Neural cell (in vitro differentiated cells): Measurements from ENCODE around the gene PEX3. TPM values are rescaled to one million over a fixed set of nuclear protein-coding genes. Genes with fewer than 3 reads are reported as not detected.

Experiments
- H2AFZ ChIP-seq: fragments of 200-600, 300-800 bp; sonication (generic), shearing (Covaris generic); 2 replicates; pipeline ENCODE4 v1.6.0; 2014; ENCODE audit warnings: low read depth, mild to moderate bottlenecking, antibody characterized with exemption, low read length, moderate library complexity
- H3F3A ChIP-seq: fragments of 200-600 bp; shearing (Covaris generic); 2 replicates; pipeline ENCODE4 v1.6.1; 2016; ENCODE audit warnings: mild to moderate bottlenecking, moderate library complexity, mixed read lengths, antibody characterized with exemption, low read length; ENCODE audit not compliant: insufficient read depth, poor library complexity, severe bottlenecking
- H3K27ac ChIP-seq: fragments of 200-600, 300-800 bp; sonication (generic), shearing (Covaris generic); 2 replicates; pipeline ENCODE4 v1.5.1; 2014; ENCODE audit warnings: mild to moderate bottlenecking, low read length, moderate library complexity
- H3K27me3 ChIP-seq: fragments of 300-800, 200-600 bp; sonication (generic), shearing (Covaris generic); 2 replicates; pipeline ENCODE4 v1.6.0; 2014; ENCODE audit warnings: mild to moderate bottlenecking, low read depth, low read length, moderate library complexity; ENCODE audit not compliant: insufficient read depth
- H3K36me3 ChIP-seq: fragments of 300-800, 200-600 bp; sonication (generic), shearing (Covaris generic); 2 replicates; pipeline ENCODE4 v1.5.1; 2014; ENCODE audit warnings: mild to moderate bottlenecking, antibody characterized with exemption, low read length, moderate library complexity; ENCODE audit not compliant: insufficient read depth
- H3K4me2 ChIP-seq: fragments of 300-800, 200-600 bp; sonication (generic), shearing (Covaris generic); 2 replicates; pipeline ENCODE4 v1.6.0; 2014; ENCODE audit warnings: mild to moderate bottlenecking, low read length
- H3K4me3 ChIP-seq: fragments of 300-800, 200-600 bp; sonication (generic), shearing (Covaris generic); 2 replicates; pipeline ENCODE4 v1.5.1; 2014; ENCODE audit warnings: mild to moderate bottlenecking, low read length, moderate library complexity
- H3K79me2 ChIP-seq: fragments of 200-600 bp; shearing (Covaris generic); replicated peaks from 2 replicates; pipeline ENCODE4 v1.6.0; 2014; ENCODE audit warnings: mild to moderate bottlenecking, low read length, moderate library complexity; ENCODE audit not compliant: insufficient read depth
- H3K9ac ChIP-seq: fragments of 300-800, 200-600 bp; sonication (generic), shearing (Covaris generic); 2 replicates; pipeline ENCODE4 v1.6.1; 2016; ENCODE audit warnings: mild to moderate bottlenecking, low read length, mixed read lengths
- H3K9me2 ChIP-seq: fragments of 200-600 bp; shearing (Covaris generic); 2 replicates; pipeline ENCODE4 v1.6.1; 2016; ENCODE audit warnings: mild to moderate bottlenecking, low read length, mixed read lengths; ENCODE audit not compliant: insufficient read depth
- H3K9me3 ChIP-seq: fragments of 200-600, 300-800 bp; sonication (generic), shearing (Covaris generic); 2 replicates; pipeline ENCODE4 v1.6.1; 2016; ENCODE audit warnings: mild to moderate bottlenecking, mixed run types, low read length, moderate library complexity, mixed read lengths
- H4K20me1 ChIP-seq: fragments of 200-600 bp; shearing (Covaris generic); 2 replicates; pipeline ENCODE4 v1.6.1; 2016; ENCODE audit warnings: mild to moderate bottlenecking, mixed run types; ENCODE audit not compliant: insufficient read depth
- CTCF ChIP-seq: fragments of 450-650 bp; IDR thresholded peaks from 2 replicates; pipeline ENCODE4 v1.5.1; 2014; ENCODE audit warnings: antibody characterized with exemption, mild to moderate bottlenecking, moderate library complexity; ENCODE audit not compliant: poor library complexity, severe bottlenecking
- EP300 ChIP-seq: fragments of 450-650 bp; conservative IDR thresholded peaks from 2 replicates; pipeline ENCODE4 v1.6.1; 2014; ENCODE audit warnings: antibody characterized with exemption, mild to moderate bottlenecking, moderate library complexity; ENCODE audit not compliant: poor library complexity, severe bottlenecking
- EZH2 ChIP-seq: fragments of 200-600, 300-800 bp; shearing (Covaris generic), sonication (generic); IDR thresholded peaks from 2 replicates; pipeline ENCODE4 v1.6.1; 2014; ENCODE audit warnings: antibody characterized with exemption, low read length, borderline replicate concordance, mild to moderate bottlenecking; ENCODE audit not compliant: insufficient read depth, poor library complexity, severe bottlenecking
- MXI1 ChIP-seq: fragments of 450-650 bp; conservative IDR thresholded peaks from 2 replicates; pipeline ENCODE4 v1.6.1; 2014; ENCODE audit warnings: antibody characterized with exemption, mild to moderate bottlenecking; ENCODE audit not compliant: poor library complexity, severe bottlenecking
- POLR2AphosphoS5 ChIP-seq: IDR thresholded peaks from 2 replicates; pipeline ENCODE4 v1.6.1; 2012
- RAD21 ChIP-seq: fragments of 450-650 bp; conservative IDR thresholded peaks from 2 replicates; pipeline ENCODE4 v1.6.1; 2014; ENCODE audit warnings: antibody characterized with exemption, mild to moderate bottlenecking, moderate library complexity
- REST ChIP-seq: IDR thresholded peaks from 2 replicates; pipeline ENCODE4 v1.6.1; 2012; ENCODE audit warnings: borderline replicate concordance
- SMC3 ChIP-seq: fragments of 450-650 bp; conservative IDR thresholded peaks from 2 replicates; pipeline ENCODE4 v1.6.1; 2014; ENCODE audit warnings: antibody characterized with exemption, mild to moderate bottlenecking, moderate library complexity; ENCODE audit not compliant: poor library complexity
- TAF1 ChIP-seq: IDR thresholded peaks from 2 replicates; pipeline ENCODE4 v1.6.1; 2012; ENCODE audit warnings: low read depth
- polyA plus RNA-seq: library from polyadenylated mRNA; depleted of rRNA; stranded (reverse); fragments of >200 nt; gene quantifications from 2 replicates; pipeline ENCODE4 v1.2.3, GENCODE V29; 2014

The PEX3 gene
- polyA plus RNA-seq, 1 donor from 2014 or later = 37.9 TPM

DNA sequence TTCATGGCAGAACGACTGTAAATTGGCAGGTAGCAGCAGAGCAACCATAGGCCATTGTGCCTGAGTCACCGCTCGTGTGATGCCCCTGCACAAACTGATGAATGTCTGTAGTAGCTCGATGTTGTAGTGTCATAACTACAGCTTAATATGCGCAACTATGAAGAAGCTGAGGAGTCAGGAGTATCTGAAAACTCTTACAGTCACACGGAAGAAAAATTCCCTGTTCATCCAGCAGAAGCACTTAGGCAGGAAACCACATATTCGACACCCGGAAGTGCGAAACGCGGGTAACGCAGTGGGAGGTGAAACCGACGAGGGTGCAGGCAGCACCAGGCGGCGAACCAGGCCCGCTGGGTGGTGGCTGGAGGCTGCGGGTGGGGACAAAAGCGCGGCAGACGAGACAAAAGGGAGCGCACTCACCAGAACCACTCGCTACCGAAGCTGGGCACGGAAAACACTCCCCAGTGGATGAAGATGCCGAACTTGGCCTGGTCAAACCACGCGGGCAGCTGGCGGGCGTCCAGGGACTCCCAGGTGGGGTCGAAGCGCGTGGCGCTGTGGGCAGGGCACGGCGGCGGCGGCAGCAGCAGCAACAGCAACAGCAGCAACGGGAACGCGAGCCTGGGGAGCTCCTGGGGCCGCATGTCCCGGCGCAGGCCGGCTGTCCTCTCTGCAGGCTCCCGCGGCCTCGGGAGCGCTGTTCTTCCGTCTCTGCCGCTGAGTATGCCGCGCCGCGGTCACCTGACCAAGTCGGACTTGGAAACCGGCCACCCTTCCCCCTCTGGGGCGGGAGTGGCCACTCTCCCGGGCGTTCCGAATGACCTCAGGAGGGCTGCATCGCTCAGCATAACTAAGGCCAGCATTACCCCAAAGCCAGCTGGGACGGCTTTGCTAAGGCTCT is 60.6 kb downstream of the PEX3 start, which contains the start of gene FUCA2:
TSS of gene FUCA2 (minus strand) at position 730 of the 901 bp plus-strand sequence. CDS start at position 644, 86 bp downstream.
- H2AFZ ChIP-seq = peak within 1 kb of the TSS; percentile 24
- H3K9me3 ChIP-seq = no peaks in the 10 kb centered on the region
- H3K79me2 ChIP-seq = no peaks in the 10 kb centered on the region
- H3K27ac ChIP-seq = no peak within 1 kb of the TSS
- no peak within 1 kb of the TSS for H3K4me2 ChIP-seq
- no peaks in the 10 kb centered on the region for H3K27me3 ChIP-seq
- H3K9me2 ChIP-seq = no peaks in the 10 kb centered on the region
- H3F3A ChIP-seq = no peaks in the 10 kb centered on the region
- H3K9ac ChIP-seq = peak within 1 kb of the TSS; percentile 41
- H3K36me3 ChIP-seq = no peaks in the 10 kb centered on the region
- H3K4me3 ChIP-seq = peak within 1 kb of the TSS; percentile 61
- no peaks in the 10 kb centered on the region for H4K20me1 ChIP-seq
- TF ChIP-seq REST = no peak
- no peak for TF ChIP-seq RAD21
- no peak for TF ChIP-seq MXI1
- TF ChIP-seq EZH2 = no peak
- TF ChIP-seq CTCF = no peak
- TF ChIP-seq POLR2AphosphoS5 = no peak
- no peak for TF ChIP-seq EP300
- no peak for TF ChIP-seq TAF1
- TF ChIP-seq SMC3 = no peak

DNA sequence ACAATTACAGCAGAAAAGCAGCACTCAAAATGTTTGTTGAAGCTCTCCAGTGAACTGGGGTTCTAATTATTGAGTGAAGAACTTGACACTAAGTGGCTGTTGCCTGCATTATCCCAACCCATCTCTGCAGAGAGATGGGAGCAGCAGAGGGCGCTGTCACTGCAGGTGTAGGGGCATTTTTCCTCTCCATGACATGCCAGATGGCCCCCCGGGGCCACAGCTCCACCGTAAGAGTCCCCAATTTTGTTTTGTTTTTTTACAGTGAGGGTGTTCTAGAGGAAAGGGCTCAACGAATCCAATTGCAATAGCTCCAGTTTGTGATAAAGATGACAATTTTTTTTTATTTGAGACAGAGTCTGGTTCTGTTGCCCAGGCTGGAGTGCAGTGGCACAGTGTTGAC is 62.8 kb downstream of the PEX3 start:
- TF ChIP-seq CTCF (peak; percentile 21), EZH2 (no peak)
- H3K4me2 ChIP-seq = no peak overlapping the region
- H3K27ac ChIP-seq = no peak overlapping the region
- H3K9me3 ChIP-seq = no peaks in the 10 kb centered on the region
- no peaks in the 10 kb centered on the region for H3F3A ChIP-seq
- no peaks in the 10 kb centered on the region for H3K79me2 ChIP-seq
- H3K36me3 ChIP-seq = no peaks in the 10 kb centered on the region
- no peaks in the 10 kb centered on the region for H4K20me1 ChIP-seq
- no peak overlapping the region for H3K4me3 ChIP-seq
- H3K9ac ChIP-seq = no peak overlapping the region
- H3K9me2 ChIP-seq = no peaks in the 10 kb centered on the region
- no peak overlapping the region for H2AFZ ChIP-seq
- H3K27me3 ChIP-seq = no peaks in the 10 kb centered on the region
